ES-I3 (cell line): ENCODE measurements around the gene CSRNP3.

Experiments
- H3K36me3 ChIP-seq: 2 replicates; pipeline ENCODE4 v1.6.1; 2013; ENCODE audit warnings: mild to moderate bottlenecking, low read length, control low read depth, moderate library complexity; ENCODE audit not compliant: insufficient read depth
- H3K4me1 ChIP-seq: 2 replicates; pipeline ENCODE4 v1.6.1; 2013; ENCODE audit warnings: mild to moderate bottlenecking, control low read depth, low read length; ENCODE audit not compliant: insufficient read depth
- H3K9ac ChIP-seq: 2 replicates; pipeline ENCODE4 v1.6.1; 2013; ENCODE audit warnings: low read depth, mild to moderate bottlenecking, low read length, moderate library complexity
- H3K9me3 ChIP-seq: 2 replicates; pipeline ENCODE4 v1.6.1; 2013; ENCODE audit warnings: mild to moderate bottlenecking, low read length, moderate library complexity; ENCODE audit not compliant: control insufficient read depth, insufficient read depth

CSRNP3 gene

GRCh38 chr2:165596788-165597187 is 127.3 kb downstream of the CSRNP3 start:
- no peaks in the 10 kb centered on the region; the same call in 1 of the 2 replicates for H3K4me1 ChIP-seq
- no peaks in the 10 kb centered on the region for H3K36me3 ChIP-seq
- H3K9ac ChIP-seq, result no peak overlapping the region
- no peaks in the 10 kb centered on the region for H3K9me3 ChIP-seq

DNA sequence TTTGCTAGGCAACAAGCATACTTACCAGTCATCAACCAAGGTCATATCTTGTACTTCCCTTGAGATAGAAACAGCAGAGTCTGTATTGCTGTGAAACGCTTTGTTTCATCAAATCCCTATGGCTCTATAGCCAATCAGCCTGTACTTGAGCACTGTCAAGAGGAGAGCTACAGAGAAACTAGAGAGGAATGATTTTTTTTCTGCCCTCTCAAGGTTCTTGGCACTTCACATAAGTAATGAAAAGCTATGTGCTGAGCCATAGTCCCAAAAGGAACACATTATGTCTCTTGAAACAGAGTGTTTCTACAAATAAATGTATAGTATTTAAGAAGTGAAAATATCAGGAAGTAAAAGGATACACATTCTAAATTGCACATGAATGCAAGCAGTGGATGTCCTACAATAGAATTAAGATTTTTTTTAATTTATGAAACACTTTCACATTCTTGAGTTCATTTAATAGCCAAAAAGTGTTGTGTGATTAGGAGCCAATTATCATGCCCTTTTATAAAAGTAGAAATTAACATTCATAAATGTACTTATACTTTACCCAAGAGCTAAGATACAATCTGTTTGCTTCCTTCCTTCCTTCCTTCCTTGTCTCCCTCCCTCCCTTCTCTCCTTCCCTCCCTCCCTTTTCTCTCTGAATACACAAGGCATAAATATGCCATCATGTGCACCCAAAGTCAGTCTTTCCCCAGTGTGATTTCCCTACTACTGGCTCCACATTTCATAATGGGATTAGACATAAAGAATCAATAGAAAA is 131.8 kb downstream of the CSRNP3 start:
- Histone ChIP-seq H3K9me3 (no peaks in the 10 kb centered on the region), H3K9ac (no peak overlapping the region), H3K4me1 (no peaks in the 10 kb centered on the region), H3K36me3 (no peaks in the 10 kb centered on the region)

DNA sequence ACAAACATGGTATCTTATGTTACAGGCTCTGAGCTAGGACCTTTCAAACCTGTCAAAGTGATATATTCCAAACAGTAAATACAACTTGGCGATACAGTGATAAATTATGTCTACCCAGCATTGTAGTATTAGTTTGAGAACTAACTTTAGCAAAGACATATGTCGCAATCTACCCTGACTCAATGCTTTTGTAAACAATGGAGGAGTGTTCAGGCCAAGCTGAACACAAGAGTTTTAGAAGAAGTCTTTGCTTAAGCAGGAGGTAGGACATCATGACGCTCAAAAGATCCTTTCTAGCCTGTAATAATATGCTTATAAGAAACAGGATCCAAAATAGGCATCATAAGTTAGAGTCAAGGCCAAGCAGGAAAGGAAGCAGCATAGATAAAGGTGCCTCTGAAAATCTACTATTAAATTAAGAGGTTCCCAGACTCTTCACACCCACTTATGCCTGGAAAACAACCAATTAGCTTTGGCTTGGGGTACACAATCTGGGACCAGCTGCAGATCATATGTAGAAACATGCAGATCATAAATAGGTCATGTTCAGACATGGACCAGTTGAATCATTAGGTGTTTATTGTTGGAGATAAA is 132.5 kb downstream of the CSRNP3 start:
- H3K9ac ChIP-seq, result no peak overlapping the region
- no peaks in the 10 kb centered on the region for H3K9me3 ChIP-seq
- H3K36me3 ChIP-seq, result no peaks in the 10 kb centered on the region
- no peaks in the 10 kb centered on the region for H3K4me1 ChIP-seq

DNA sequence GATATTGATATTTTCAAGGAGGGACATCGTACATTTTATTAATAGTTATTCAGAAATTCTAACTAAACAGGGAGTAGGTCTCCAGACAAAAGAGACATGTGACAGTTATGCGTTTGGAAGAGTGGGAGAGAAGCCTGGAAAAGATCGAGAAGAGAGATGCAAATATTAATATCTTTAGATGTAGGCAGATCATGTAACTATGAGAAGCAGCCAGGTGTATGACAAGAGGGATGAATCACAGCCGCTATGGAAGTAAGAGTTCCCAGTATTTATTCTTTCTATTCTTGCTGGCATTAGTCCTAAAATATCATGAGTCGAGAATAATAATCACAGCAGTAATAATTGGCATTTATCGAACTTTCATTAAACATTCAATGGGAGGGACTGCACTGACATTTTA is 140.2 kb downstream of the CSRNP3 start:
- Histone ChIP-seq H3K36me3 (no peaks in the 10 kb centered on the region), H3K9ac (no peak overlapping the region), H3K9me3 (no peaks in the 10 kb centered on the region), H3K4me1 (peaks cover 11% of the 10 kb centered on the region)

DNA sequence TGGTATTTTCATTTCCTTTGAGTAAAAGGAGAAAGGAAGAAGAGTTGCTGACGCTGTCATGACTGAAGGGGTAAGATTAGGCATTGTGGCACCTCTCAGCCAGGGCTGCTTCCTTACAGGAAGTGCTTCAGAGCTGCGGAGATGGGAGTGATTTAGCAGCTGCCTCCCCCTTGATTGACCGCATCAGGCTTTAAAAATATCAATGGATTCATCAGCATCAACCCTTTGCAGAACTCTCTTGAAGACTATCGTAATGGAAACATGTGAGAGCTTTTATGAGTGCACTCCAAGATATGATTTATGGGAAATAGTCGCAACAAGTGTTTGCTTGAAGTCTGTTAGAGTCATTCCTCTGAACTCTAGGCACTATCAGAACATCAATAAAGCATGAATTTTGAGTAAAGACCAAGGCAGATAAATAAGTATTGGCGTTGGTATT is 141.1 kb downstream of the CSRNP3 start:
- Histone ChIP-seq H3K36me3 (no peaks in the 10 kb centered on the region), H3K9ac (no peak overlapping the region; the same call in 1 of the 2 replicates), H3K9me3 (no peaks in the 10 kb centered on the region), H3K4me1 (peaks cover 11% of the 10 kb centered on the region)

GRCh38 chr2:165617741-165618481 is 148.4 kb downstream of the CSRNP3 start:
- Histone ChIP-seq H3K4me1 (no peaks in the 10 kb centered on the region), H3K9me3 (no peaks in the 10 kb centered on the region), H3K36me3 (no peaks in the 10 kb centered on the region), H3K9ac (no peak overlapping the region)

GRCh38 chr2:165618806-165619205 is 149.3 kb downstream of the CSRNP3 start:
- Histone ChIP-seq H3K4me1 (no peaks in the 10 kb centered on the region), H3K9ac (no peak overlapping the region), H3K9me3 (no peaks in the 10 kb centered on the region), H3K36me3 (no peaks in the 10 kb centered on the region)

DNA sequence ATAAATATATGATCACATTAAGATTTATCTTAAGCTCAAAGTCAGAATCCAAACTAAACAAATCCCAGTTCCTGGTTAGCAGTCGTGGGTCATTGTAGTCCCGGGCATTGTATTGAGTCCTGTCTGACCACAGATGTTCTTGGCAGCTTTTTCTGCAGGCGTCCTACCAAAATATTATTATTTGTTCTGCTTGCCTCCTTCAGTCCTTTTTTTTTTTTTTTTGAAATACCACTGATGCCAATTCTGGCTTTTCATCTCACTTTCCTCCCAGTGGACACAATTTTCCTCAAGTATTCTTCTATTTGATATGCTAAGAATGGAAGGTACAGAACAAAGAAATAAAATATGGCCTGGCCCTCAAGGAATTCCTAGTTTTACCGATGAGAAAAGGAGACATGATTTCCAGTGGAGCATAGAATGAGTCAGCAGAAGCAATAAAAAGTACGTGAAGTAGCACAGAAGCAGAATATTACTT is 151.6 kb downstream of the CSRNP3 start:
- no peaks in the 10 kb centered on the region for H3K4me1 ChIP-seq
- no peak overlapping the region for H3K9ac ChIP-seq
- H3K36me3 ChIP-seq, result no peaks in the 10 kb centered on the region
- no peaks in the 10 kb centered on the region for H3K9me3 ChIP-seq

GRCh38 chr2:165623161-165623560 is 153.7 kb downstream of the CSRNP3 start:
- no peak overlapping the region for H3K9ac ChIP-seq
- H3K4me1 ChIP-seq, result peaks cover 8% of the 10 kb centered on the region
- no peaks in the 10 kb centered on the region for H3K9me3 ChIP-seq
- no peaks in the 10 kb centered on the region for H3K36me3 ChIP-seq

- Histone ChIP-seq H3K9ac (no peak overlapping the region), H3K4me1 (peaks cover 8% of the 10 kb centered on the region), H3K9me3 (no peaks in the 10 kb centered on the region), H3K36me3 (no peaks in the 10 kb centered on the region)
These were observed 154.4 kb downstream of the CSRNP3 start for GRCh38 chr2:165623783-165624469.

- no peak overlapping the region for H3K9ac ChIP-seq
- H3K9me3 ChIP-seq, result no peaks in the 10 kb centered on the region
- peaks cover 13% of the 10 kb centered on the region for H3K4me1 ChIP-seq
- H3K36me3 ChIP-seq, result no peaks in the 10 kb centered on the region
These were observed 154.9 kb downstream of the CSRNP3 start for GRCh38 chr2:165624470-165624800.

- Histone ChIP-seq H3K9ac (no peak overlapping the region), H3K4me1 (peaks cover 26% of the 10 kb centered on the region), H3K36me3 (no peaks in the 10 kb centered on the region), H3K9me3 (no peaks in the 10 kb centered on the region)
These were observed 158.0 kb downstream of the CSRNP3 start for GRCh38 chr2:165627470-165627869.

DNA sequence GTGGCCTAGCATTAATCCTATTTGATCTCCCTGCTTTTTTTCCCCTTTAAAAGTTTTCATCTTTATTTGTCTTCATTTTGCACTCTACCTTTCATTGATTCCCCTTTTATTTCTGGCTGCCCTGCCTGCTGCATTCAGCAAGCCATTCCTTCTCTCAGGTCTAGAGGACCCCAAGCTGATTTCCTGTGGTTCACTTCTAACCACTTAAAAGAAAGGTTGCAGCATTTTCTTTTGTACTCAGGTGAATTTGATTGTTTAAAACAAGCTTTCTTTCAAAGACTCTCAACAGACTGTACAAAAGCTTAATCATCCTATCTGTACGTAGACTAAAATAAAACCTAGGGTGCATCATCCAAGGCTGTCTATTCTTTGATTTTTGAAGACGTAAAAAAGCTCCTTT is 160.3 kb downstream of the CSRNP3 start:
- Histone ChIP-seq H3K36me3 (no peaks in the 10 kb centered on the region), H3K9ac (no peak overlapping the region), H3K4me1 (peaks cover 46% of the 10 kb centered on the region), H3K9me3 (no peaks in the 10 kb centered on the region)

GRCh38 chr2:165630236-165630635 is 160.7 kb downstream of the CSRNP3 start:
- H3K9me3 ChIP-seq, result no peaks in the 10 kb centered on the region
- peaks cover 51% of the 10 kb centered on the region for H3K4me1 ChIP-seq
- no peaks in the 10 kb centered on the region for H3K36me3 ChIP-seq
- no peak overlapping the region for H3K9ac ChIP-seq
